A549 (cell line): ENCODE results near the gene PTGR1. TPM values are rescaled to one million over a fixed set of nuclear protein-coding genes. Genes with fewer than 3 reads are reported as not detected.

ENCODE experiments used
- ATAC-seq, 2 experiments: fragments of 200-7000 bp in 1 of 2; fragments of >200 bp in 1 of 2; cut with Nextera tagmentation in 1 of 2; cut with Tn5 transposase in 1 of 2; 3 replicates each; pipeline versions ENCODE4 v1.8.0 to v1.9.1; 2018 to 2020; ENCODE audit warnings: mild to moderate bottlenecking in 1 of 2, moderate library complexity in 1 of 2
- CTCF ChIA-PET: fragments of 300-600 bp; sonication (Branson Sonifier 250); formaldehyde crosslinking; extraction: SDS; loops from one replicate; lab custom pipeline; 2021; ENCODE audit warnings: antibody characterized with exemption, inconsistent platforms; lab: Yijun Ruan, JAX
- POLR2A ChIA-PET: fragments of 350-600 bp; formaldehyde crosslinking; extraction: SDS; loops from one replicate; lab custom pipeline; 2021; ENCODE audit warnings: antibody characterized with exemption, inconsistent platforms; lab: Yijun Ruan, JAX
- DNase-seq, 2 experiments: peaks; one replicate each; pipeline versions ENCODE4 v3.0.0 to v3.0.0-alpha.2; 2011 to 2016; ENCODE audit warnings: low read depth in 1 of 2, low spot score in 1 of 2
- FAIRE-seq: peaks from 2 replicates; lab custom pipeline; 2011; peaks lifted over from hg19 to GRCh38; lab: Jason Lieb, UNC
- H3K27ac ChIP-seq, 2 experiments: fragments of >200 bp; sonication (Bioruptor Twin); formaldehyde crosslinking; 3 replicates each; pipeline ENCODE4 v1.5.1; 2016 to 2017
- H3K4me1 ChIP-seq: fragments of >200 bp; sonication (Bioruptor Twin); formaldehyde crosslinking; 3 replicates; pipeline ENCODE4 v1.6.1; 2016
- H3K4me2 ChIP-seq: fragments of >200 bp; sonication (Bioruptor Twin); formaldehyde crosslinking; 3 replicates; pipeline ENCODE4 v1.6.1; 2016
- H3K4me3 ChIP-seq: fragments of >200 bp; sonication (Bioruptor Twin); formaldehyde crosslinking; 3 replicates; pipeline ENCODE4 v1.5.1; 2016
- H3K9me3 ChIP-seq: fragments of >200 bp; sonication (Bioruptor Twin); formaldehyde crosslinking; 3 replicates; pipeline ENCODE4 v1.6.1; 2016
- CBX2 ChIP-seq: fragments of 200-600 bp; sonication (generic); IDR thresholded peaks from 2 replicates; pipeline ENCODE4 v1.6.1; 2016; ENCODE audit warnings: low read depth, mild to moderate bottlenecking, borderline replicate concordance
- EP300 ChIP-seq, 2 experiments: fragments of >200 bp; sonication (Bioruptor Twin); formaldehyde crosslinking; IDR thresholded peaks; 2 replicates in 1 of 2; 3 replicates in 1 of 2; pipeline ENCODE4 v1.6.1; 2016 to 2017
- ESRRA ChIP-seq: fragments of 150-350 bp; IDR thresholded peaks from 2 replicates; pipeline ENCODE4 v1.6.1; 2014; ENCODE audit warnings: mild to moderate bottlenecking, low read length, borderline replicate concordance
- FOSB ChIP-seq: fragments of 250-450 bp; sonication (Bioruptor Pico); IDR thresholded peaks from 2 replicates; pipeline ENCODE4 v1.5.0; 2020; ENCODE audit warnings: mild to moderate bottlenecking, moderate library complexity
- FOSL2 ChIP-seq, 2 experiments: fragments of 450-650 bp in 1 of 2; fragments of >200 bp in 1 of 2; sonication (Bioruptor Twin) in 1 of 2; formaldehyde crosslinking; IDR thresholded peaks; 2 replicates each; pipeline versions ENCODE4 v1.5.0 to v1.6.1; 2016 to 2020; ENCODE audit warnings: mild to moderate bottlenecking in 1 of 2, moderate library complexity in 1 of 2
- GATA3 ChIP-seq: IDR thresholded peaks from 2 replicates; pipeline ENCODE4 v1.6.1; 2012; ENCODE audit warnings: borderline replicate concordance
- HDAC2 ChIP-seq: fragments of 200-600 bp; sonication (generic); IDR thresholded peaks from 2 replicates; pipeline ENCODE4 v1.6.1; 2016
- HOXA7 ChIP-seq: fragments of 250-450 bp; sonication (Bioruptor Pico); IDR thresholded peaks from 2 replicates; pipeline ENCODE4 v1.5.0; 2020; ENCODE audit warnings: mild to moderate bottlenecking, moderate library complexity
- HOXB13 ChIP-seq: fragments of 250-450 bp; sonication (Bioruptor Pico); IDR thresholded peaks from 2 replicates; pipeline ENCODE4 v1.5.0; 2020; ENCODE audit warnings: low read depth, mild to moderate bottlenecking, moderate library complexity
- JUNB ChIP-seq: fragments of >200 bp; sonication (Bioruptor Twin); formaldehyde crosslinking; IDR thresholded peaks from 2 replicates; pipeline ENCODE4 v1.6.1; 2016
- KDM5A ChIP-seq: fragments of 200-600 bp; sonication (generic); IDR thresholded peaks from 2 replicates; pipeline ENCODE4 v1.6.1; 2016; ENCODE audit warnings: antibody characterized with exemption, mild to moderate bottlenecking
- MAFK ChIP-seq: fragments of 450-650 bp; IDR thresholded peaks from 2 replicates; pipeline ENCODE4 v1.6.1; 2014; ENCODE audit not compliant: partially characterized antibody
- MAZ ChIP-seq: fragments of 150-350 bp; IDR thresholded peaks from 2 replicates; pipeline ENCODE4 v1.6.1; 2014; ENCODE audit warnings: antibody characterized with exemption, low read depth, low read length, borderline replicate concordance
- MYC ChIP-seq: IDR thresholded peaks from 2 replicates; pipeline ENCODE4 v1.6.1; 2012; ENCODE audit warnings: mild to moderate bottlenecking, inconsistent platforms, low read length, improper control_type of control experiment, borderline replicate concordance
- NR3C1 ChIP-seq: fragments of >200 bp; sonication (Bioruptor Twin); formaldehyde crosslinking; IDR thresholded peaks from 3 replicates; pipeline ENCODE4 v1.6.1; 2017
- POLR2AphosphoS2 ChIP-seq: conservative IDR thresholded peaks from 2 replicates; pipeline ENCODE4 v1.6.1; 2012; ENCODE audit warnings: low read length, improper control_type of control experiment, inconsistent platforms
- RARB ChIP-seq: fragments of 250-450 bp; sonication (Bioruptor Pico); IDR thresholded peaks from 2 replicates; pipeline ENCODE4 v1.8.0; 2021; ENCODE audit warnings: mild to moderate bottlenecking, moderate library complexity
- RFX5 ChIP-seq: fragments of 450-650 bp; IDR thresholded peaks from 2 replicates; pipeline ENCODE4 v1.7.1; 2014; ENCODE audit warnings: antibody characterized with exemption, mild to moderate bottlenecking, moderate library complexity
- ZNF302 ChIP-seq: fragments of 250-450 bp; sonication (Bioruptor Pico); IDR thresholded peaks from 2 replicates; pipeline ENCODE4 v1.9.0; 2021; ENCODE audit warnings: inconsistent platforms, mild to moderate bottlenecking, moderate library complexity
- ZSCAN20 ChIP-seq: fragments of 250-450 bp; sonication (Bioruptor Pico); IDR thresholded peaks from 2 replicates; pipeline ENCODE4 v1.8.0; 2022; ENCODE audit warnings: mild to moderate bottlenecking, moderate library complexity
- WGBS: methylation state at CpG from one replicate; pipeline ENCODE4 v1.1.6; 2017; ENCODE audit errors: missing lambda C conversion rate; 5-methylcytosine and 5-hydroxymethylcytosine counted together
- polyA plus RNA-seq, 4 experiments: library from polyadenylated mRNA; depleted of rRNA in 3 of 4; stranded (reverse); fragments of >200 nt; fragmentation: RNase III in 1 of 4; extraction: RNeasy Plus Mini Kit Qiagen cat#74134 plus additional on column Dnase treatment in 1 of 4; gene quantifications; 2 replicates in 3 of 4; 3 replicates in 1 of 4; pipeline ENCODE4 v1.2.3, GENCODE V29; 2011 to 2017
- TF ChIP-seq, protein P1 (sequence below): fragments of 200-600 bp; sonication (generic); IDR thresholded peaks from 2 replicates; pipeline ENCODE4 v1.6.1; 2016; ENCODE audit warnings: antibody characterized with exemption, mild to moderate bottlenecking, moderate library complexity
- TF ChIP-seq, protein P2 (sequence below): fragments of 250-450 bp; sonication (Bioruptor Pico); IDR thresholded peaks from 2 replicates; pipeline ENCODE4 v1.5.0; 2020; ENCODE audit warnings: low read depth, mild to moderate bottlenecking, moderate library complexity
- TF ChIP-seq, protein P3 (sequence below): fragments of >200 bp; sonication (Bioruptor Twin); formaldehyde crosslinking; IDR thresholded peaks from 2 replicates; pipeline ENCODE4 v1.6.1; 2016
- TF ChIP-seq, protein P4 (sequence below): fragments of 150-350 bp; IDR thresholded peaks from 2 replicates; pipeline ENCODE4 v1.6.1; 2014; ENCODE audit warnings: low read depth, mild to moderate bottlenecking, low read length

Gene PTGR1
- polyA plus RNA-seq, 2 of the 4 experiments (the other 2 are of a cell fraction), result 552 to 672 TPM

DNA sequence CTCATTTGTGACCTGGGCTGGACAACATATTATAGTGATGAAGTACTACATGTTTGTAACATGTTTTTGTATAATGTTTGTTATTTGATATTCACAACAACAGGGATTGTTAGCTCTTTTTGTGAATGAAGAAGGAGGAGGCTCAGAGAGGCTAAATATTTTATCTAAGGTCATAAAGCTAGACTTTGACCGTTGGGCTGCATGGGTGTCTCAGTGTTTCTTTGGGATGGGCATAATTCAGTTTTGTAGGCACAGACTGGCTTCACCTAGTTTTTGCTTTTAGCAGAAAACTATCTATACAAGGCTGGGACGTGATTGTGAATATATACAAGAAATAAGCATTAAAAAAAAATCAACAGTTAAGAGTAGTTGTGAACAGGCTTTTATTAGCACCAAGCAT is 47.0 kb upstream of the PTGR1 start:
- no peak overlapping the region for H3K27ac ChIP-seq
- FAIRE-seq (no peak), ATAC-seq (no peak), DNase-seq (no peak)
- WGBS, result 83% methylated on average over 2 of the region's 2 CpGs
- CTCF ChIA-PET, result interaction anchor here (1.4 kb wide), 1 partner anchor 48 kb away, joined by 3 read pairs; no protein-coding TSS in a partner anchor
- H3K4me1 ChIP-seq, result no peaks in the 10 kb centered on the region
- no peak for TF ChIP-seq MYC
- TF ChIP-seq, protein P1, sequence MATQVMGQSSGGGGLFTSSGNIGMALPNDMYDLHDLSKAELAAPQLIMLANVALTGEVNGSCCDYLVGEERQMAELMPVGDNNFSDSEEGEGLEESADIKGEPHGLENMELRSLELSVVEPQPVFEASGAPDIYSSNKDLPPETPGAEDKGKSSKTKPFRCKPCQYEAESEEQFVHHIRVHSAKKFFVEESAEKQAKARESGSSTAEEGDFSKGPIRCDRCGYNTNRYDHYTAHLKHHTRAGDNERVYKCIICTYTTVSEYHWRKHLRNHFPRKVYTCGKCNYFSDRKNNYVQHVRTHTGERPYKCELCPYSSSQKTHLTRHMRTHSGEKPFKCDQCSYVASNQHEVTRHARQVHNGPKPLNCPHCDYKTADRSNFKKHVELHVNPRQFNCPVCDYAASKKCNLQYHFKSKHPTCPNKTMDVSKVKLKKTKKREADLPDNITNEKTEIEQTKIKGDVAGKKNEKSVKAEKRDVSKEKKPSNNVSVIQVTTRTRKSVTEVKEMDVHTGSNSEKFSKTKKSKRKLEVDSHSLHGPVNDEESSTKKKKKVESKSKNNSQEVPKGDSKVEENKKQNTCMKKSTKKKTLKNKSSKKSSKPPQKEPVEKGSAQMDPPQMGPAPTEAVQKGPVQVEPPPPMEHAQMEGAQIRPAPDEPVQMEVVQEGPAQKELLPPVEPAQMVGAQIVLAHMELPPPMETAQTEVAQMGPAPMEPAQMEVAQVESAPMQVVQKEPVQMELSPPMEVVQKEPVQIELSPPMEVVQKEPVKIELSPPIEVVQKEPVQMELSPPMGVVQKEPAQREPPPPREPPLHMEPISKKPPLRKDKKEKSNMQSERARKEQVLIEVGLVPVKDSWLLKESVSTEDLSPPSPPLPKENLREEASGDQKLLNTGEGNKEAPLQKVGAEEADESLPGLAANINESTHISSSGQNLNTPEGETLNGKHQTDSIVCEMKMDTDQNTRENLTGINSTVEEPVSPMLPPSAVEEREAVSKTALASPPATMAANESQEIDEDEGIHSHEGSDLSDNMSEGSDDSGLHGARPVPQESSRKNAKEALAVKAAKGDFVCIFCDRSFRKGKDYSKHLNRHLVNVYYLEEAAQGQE, result no peak
- no peak for TF ChIP-seq GATA3
- TF ChIP-seq MAFK, result no peak
- TF ChIP-seq FOSL2 (IDR thresholded peaks at IDR 0.05), result no peak
- no peak for TF ChIP-seq FOSL2 (CRISPR knock-in tag; IDR thresholded peaks at IDR 0.05)
- TF ChIP-seq POLR2AphosphoS2, result no peak
- no peak for TF ChIP-seq HOXB13 (CRISPR knock-in tag)
- TF ChIP-seq, protein P2, sequence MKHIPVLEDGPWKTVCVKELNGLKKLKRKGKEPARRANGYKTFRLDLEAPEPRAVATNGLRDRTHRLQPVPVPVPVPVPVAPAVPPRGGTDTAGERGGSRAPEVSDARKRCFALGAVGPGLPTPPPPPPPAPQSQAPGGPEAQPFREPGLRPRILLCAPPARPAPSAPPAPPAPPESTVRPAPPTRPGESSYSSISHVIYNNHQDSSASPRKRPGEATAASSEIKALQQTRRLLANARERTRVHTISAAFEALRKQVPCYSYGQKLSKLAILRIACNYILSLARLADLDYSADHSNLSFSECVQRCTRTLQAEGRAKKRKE (CRISPR knock-in tag), result no peak
- TF ChIP-seq HOXA7 (CRISPR knock-in tag), result no peak
- TF ChIP-seq RFX5, result no peak
- no peak for TF ChIP-seq CBX2
- TF ChIP-seq, protein P3, sequence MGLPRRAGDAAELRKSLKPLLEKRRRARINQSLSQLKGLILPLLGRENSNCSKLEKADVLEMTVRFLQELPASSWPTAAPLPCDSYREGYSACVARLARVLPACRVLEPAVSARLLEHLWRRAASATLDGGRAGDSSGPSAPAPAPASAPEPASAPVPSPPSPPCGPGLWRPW, result no peak
- TF ChIP-seq EP300 (IDR thresholded peaks at IDR 0.05), result no peak
- no peak overlapping the region for H3K4me2 ChIP-seq
- POLR2A ChIA-PET, result interaction anchor here (1.8 kb wide), 1 partner anchor 15 kb away, joined by 6 read pairs; the partner anchor contains the start of gene DNAJC25
- H3K9me3 ChIP-seq, result no peaks in the 10 kb centered on the region
- no peak overlapping the region for H3K4me3 ChIP-seq

DNA sequence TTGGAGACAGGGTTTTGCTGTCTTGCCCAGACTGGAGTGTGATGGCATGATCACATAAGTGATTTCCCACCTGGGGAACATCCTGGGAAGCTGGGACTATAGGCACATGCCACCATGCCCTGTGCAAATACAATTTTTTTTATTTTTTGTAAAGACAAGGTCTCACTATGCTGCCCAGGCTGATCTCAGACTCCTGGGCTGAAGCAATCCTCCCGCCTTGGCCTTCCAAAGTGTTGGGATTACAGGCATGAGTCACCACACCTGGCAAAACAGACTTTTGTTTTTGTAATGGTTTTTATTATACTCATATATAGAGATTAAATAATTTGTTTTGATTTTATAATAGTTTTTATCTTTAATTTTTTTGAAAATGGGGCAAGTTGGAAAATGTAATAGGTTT is 46.4 kb upstream of the PTGR1 start:
- no peak for FAIRE-seq
- TF ChIP-seq RARB, result no peak
- no peak for TF ChIP-seq ZSCAN20 (CRISPR knock-in tag)
- no peak for TF ChIP-seq ESRRA
- TF ChIP-seq KDM5A, result no peak
- no peak for TF ChIP-seq HDAC2
- TF ChIP-seq GATA3, result no peak
- TF ChIP-seq MAZ, result no peak
- no peak for TF ChIP-seq FOSB (CRISPR knock-in tag)
- TF ChIP-seq NR3C1, result no peak
- TF ChIP-seq, protein P4, sequence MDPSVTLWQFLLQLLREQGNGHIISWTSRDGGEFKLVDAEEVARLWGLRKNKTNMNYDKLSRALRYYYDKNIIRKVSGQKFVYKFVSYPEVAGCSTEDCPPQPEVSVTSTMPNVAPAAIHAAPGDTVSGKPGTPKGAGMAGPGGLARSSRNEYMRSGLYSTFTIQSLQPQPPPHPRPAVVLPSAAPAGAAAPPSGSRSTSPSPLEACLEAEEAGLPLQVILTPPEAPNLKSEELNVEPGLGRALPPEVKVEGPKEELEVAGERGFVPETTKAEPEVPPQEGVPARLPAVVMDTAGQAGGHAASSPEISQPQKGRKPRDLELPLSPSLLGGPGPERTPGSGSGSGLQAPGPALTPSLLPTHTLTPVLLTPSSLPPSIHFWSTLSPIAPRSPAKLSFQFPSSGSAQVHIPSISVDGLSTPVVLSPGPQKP, result no peak
- no peak for TF ChIP-seq EP300 (IDR thresholded peaks at IDR 0.05)
- TF ChIP-seq JUNB, result no peak
- TF ChIP-seq ZNF302, result no peak

More for the DNA sequence above, 46.4 kb upstream of the PTGR1 start:
- ChIA-PET CTCF (interaction anchor here (1.0 kb wide), 1 partner anchor 15 kb away, joined by 3 read pairs; the partner anchor contains the start of gene DNAJC25), POLR2A (interaction anchor here (1.8 kb wide), 1 partner anchor 15 kb away, joined by 6 read pairs; the partner anchor contains the start of gene DNAJC25)
- Histone ChIP-seq H3K4me2 (no peak overlapping the region), H3K9me3 (no peaks in the 10 kb centered on the region), H3K27ac (no peak overlapping the region), H3K4me1 (no peaks in the 10 kb centered on the region), H3K4me3 (no peak overlapping the region)
- WGBS, result 82% methylated on average over 1 of the region's 1 CpG
- ATAC-seq (no peak; a peak in 1 of 6 replicates), DNase-seq (no peak)
